ENCODE results near the gene PWP1. TPM values are rescaled to one million over a fixed set of nuclear protein-coding genes. Genes with fewer than 3 reads are reported as not detected.

PWP1 gene
- total and polyA plus RNA-seq, 9 of the 15 experiments (the other 6 are each of a cell fraction or from before 2014, with no cell fraction given), result 61.6 to 401 (median 111) TPM

DNA sequence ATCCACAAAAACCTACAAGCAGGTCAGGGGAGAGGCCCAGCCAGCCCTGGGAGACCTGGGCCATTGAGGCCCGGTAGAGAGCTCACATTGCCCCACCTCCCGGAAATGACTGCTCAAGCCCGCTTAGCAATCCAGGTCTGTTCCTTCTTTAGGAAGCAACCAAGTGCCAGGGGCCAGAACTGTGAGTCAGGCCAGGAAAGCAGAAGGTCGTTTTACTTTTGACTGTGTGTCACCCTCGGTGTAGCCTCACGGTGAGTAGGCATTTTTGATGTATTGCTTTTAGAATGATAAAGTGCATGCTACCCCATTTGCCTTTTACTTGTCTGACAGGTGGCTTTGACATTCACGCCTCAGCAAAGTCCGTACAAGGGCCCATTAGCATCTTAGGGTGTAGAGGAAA lies 25.4 kb upstream of the PWP1 start (continued):
- TF ChIP-seq, protein P1, sequence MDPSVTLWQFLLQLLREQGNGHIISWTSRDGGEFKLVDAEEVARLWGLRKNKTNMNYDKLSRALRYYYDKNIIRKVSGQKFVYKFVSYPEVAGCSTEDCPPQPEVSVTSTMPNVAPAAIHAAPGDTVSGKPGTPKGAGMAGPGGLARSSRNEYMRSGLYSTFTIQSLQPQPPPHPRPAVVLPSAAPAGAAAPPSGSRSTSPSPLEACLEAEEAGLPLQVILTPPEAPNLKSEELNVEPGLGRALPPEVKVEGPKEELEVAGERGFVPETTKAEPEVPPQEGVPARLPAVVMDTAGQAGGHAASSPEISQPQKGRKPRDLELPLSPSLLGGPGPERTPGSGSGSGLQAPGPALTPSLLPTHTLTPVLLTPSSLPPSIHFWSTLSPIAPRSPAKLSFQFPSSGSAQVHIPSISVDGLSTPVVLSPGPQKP (CRISPR knock-in tag; IDR thresholded peaks at IDR 0.05), result no peak
- TF ChIP-seq, protein P2, sequence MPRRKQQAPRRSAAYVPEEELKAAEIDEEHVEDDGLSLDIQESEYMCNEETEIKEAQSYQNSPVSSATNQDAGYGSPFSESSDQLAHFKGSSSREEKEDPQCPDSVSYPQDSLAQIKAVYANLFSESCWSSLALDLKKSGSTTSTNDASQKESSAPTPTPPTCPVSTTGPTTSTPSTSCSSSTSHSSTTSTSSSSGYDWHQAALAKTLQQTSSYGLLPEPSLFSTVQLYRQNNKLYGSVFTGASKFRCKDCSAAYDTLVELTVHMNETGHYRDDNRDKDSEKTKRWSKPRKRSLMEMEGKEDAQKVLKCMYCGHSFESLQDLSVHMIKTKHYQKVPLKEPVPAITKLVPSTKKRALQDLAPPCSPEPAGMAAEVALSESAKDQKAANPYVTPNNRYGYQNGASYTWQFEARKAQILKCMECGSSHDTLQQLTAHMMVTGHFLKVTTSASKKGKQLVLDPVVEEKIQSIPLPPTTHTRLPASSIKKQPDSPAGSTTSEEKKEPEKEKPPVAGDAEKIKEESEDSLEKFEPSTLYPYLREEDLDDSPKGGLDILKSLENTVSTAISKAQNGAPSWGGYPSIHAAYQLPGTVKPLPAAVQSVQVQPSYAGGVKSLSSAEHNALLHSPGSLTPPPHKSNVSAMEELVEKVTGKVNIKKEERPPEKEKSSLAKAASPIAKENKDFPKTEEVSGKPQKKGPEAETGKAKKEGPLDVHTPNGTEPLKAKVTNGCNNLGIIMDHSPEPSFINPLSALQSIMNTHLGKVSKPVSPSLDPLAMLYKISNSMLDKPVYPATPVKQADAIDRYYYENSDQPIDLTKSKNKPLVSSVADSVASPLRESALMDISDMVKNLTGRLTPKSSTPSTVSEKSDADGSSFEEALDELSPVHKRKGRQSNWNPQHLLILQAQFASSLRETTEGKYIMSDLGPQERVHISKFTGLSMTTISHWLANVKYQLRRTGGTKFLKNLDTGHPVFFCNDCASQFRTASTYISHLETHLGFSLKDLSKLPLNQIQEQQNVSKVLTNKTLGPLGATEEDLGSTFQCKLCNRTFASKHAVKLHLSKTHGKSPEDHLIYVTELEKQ (CRISPR knock-in tag; IDR thresholded peaks at IDR 0.05), result no peak
- TF ChIP-seq ZNF311 (CRISPR knock-in tag; IDR thresholded peaks at IDR 0.05) (no peak), EWSR1 (IDR thresholded peaks at IDR 0.05; ENCODE audit: borderline replicate concordance, low read depth, partially characterized antibody) (no peak), MAFG (tag; conservative IDR thresholded peaks at IDR 0.05) (peak; percentile 81), HSF4 (CRISPR knock-in tag; IDR thresholded peaks at IDR 0.05; ENCODE audit: borderline replicate concordance) (no peak), MTF1 (CRISPR knock-in tag; IDR thresholded peaks at IDR 0.05; ENCODE audit: borderline replicate concordance) (no peak), RAD21 (CRISPR knock-in tag; conservative IDR thresholded peaks at IDR 0.05 in 1 of 2, IDR thresholded peaks at IDR 0.05 in 1 of 2) (no peak), GABPA (tag; conservative IDR thresholded peaks at IDR 0.05; ENCODE audit: low read depth) (no peak), ZBTB17 (CRISPR knock-in tag; IDR thresholded peaks at IDR 0.05) (no peak), TSC22D4 (tag; IDR thresholded peaks at IDR 0.05) (no peak), THRAP3 (IDR thresholded peaks at IDR 0.05; ENCODE audit: borderline replicate concordance) (no peak), CBX5 (IDR thresholded peaks at IDR 0.05; ENCODE audit: borderline replicate concordance, low read depth) (no peak), ZNF133 (CRISPR knock-in tag; IDR thresholded peaks at IDR 0.05) (no peak), HIVEP1 (CRISPR knock-in tag; IDR thresholded peaks at IDR 0.05) (no peak), MAFF (IDR thresholded peaks at IDR 0.05; ENCODE audit: low read length) (peak; percentile 31; the same call in 1 of the 2 replicates), TAF15 (IDR thresholded peaks at IDR 0.05; ENCODE audit: low read depth, low read length) (no peak)
- TF ChIP-seq, protein P3, sequence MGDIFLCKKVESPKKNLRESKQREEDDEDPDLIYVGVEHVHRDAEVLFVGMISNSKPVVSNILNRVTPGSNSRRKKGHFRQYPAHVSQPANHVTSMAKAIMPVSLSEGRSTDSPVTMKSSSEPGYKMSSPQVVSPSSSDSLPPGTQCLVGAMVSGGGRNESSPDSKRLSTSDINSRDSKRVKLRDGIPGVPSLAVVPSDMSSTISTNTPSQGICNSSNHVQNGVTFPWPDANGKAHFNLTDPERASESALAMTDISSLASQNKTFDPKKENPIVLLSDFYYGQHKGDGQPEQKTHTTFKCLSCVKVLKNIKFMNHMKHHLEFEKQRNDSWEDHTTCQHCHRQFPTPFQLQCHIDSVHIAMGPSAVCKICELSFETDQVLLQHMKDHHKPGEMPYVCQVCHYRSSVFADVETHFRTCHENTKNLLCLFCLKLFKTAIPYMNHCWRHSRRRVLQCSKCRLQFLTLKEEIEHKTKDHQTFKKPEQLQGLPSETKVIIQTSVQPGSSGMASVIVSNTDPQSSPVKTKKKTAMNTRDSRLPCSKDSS (IDR thresholded peaks at IDR 0.05; ENCODE audit: low read depth, partially characterized antibody), result no peak
- TF ChIP-seq, protein P4, sequence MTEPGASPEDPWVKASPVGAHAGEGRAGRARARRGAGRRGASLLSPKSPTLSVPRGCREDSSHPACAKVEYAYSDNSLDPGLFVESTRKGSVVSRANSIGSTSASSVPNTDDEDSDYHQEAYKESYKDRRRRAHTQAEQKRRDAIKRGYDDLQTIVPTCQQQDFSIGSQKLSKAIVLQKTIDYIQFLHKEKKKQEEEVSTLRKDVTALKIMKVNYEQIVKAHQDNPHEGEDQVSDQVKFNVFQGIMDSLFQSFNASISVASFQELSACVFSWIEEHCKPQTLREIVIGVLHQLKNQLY (CRISPR knock-in tag; conservative IDR thresholded peaks at IDR 0.05), result no peak
- TF ChIP-seq, protein P5, sequence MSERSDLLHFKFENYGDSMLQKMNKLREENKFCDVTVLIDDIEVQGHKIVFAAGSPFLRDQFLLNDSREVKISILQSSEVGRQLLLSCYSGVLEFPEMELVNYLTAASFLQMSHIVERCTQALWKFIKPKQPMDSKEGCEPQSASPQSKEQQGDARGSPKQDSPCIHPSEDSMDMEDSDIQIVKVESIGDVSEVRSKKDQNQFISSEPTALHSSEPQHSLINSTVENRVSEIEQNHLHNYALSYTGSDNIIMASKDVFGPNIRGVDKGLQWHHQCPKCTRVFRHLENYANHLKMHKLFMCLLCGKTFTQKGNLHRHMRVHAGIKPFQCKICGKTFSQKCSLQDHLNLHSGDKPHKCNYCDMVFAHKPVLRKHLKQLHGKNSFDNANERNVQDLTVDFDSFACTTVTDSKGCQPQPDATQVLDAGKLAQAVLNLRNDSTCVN (CRISPR knock-in tag; IDR thresholded peaks at IDR 0.05), result no peak
